GM10847 (cell line): ENCODE measurements around the gene TUBB4A.

Experiments used
- POLR2A ChIP-seq: IDR thresholded peaks from 2 replicates; pipeline ENCODE4 v1.6.1; 2011; ENCODE audit not compliant: insufficient read length; ENCODE audit errors: extremely low read depth

TUBB4A gene

DNA sequence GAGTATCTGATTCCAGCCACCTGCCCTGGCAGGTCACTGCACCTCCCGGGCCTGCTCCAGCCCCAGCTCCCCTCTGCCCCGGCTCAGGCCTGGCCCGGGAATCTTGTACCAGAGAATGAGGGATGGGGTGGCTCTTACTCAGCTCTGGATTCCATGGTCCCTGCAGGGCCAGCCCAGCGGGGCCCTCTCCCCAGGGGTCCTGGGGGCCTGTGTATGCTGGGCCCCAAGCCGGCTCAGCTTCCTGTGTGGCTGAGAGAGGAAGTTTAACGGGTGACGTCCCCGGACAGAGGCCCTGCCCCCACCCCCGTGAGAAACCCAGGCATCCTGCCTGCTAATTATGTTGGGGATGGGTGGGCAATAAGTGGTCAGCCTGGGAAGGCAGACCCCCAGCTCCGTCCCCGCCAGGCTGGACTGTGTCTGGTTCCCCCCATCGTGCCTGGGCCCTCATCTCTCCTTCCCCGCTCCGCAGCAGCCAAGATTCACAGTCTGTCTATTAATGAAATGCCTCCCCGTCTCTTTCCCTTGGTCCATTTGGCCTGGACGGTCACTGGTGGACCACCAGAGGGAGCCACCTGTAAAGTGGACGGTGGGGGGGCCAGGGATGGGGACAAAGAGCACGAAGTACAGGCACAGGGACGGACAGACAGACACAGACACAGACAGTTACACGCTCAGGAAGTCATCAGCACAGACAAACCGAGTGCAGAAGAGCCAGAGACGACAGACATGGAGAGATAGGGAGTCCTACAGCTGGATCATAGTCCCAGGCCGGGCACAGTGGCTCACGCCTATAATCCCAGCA lies 20.4 kb downstream of the TUBB4A start, which contains the start of gene DENND1C:
DENND1C (minus strand) TSS at position 247 of the 802 bp plus-strand sequence; CDS start at position 155, 92 bp downstream.
- TF ChIP-seq POLR2A: peak; percentile 58

DNA sequence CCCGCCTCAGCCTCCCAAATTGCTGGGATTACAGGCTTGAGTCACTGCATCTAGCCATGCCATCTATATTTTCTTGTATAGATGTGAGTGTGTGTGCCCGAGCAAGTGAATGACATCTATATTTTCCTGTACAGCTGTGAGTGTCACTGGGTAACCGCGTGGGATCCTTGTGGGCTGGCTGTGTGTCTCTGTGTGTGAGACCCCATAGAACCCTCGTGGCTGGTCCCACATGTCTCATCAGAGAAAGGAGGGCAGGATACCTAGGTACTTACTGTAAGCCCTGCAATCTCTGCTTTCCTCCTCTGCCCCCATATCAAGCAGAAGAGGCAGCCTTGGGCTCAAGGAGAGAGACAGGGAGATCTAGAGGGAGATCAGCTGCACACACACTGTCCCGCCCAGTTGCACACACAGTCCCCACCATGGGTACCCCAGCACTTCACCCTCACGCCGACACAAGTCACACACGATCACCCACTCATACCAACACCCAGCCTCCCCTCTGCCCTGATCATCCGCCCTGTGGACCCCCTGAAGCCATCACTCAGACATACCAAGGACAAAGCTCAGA lies 21.2 kb downstream of the TUBB4A start:
- TF ChIP-seq POLR2A: no peak

DNA sequence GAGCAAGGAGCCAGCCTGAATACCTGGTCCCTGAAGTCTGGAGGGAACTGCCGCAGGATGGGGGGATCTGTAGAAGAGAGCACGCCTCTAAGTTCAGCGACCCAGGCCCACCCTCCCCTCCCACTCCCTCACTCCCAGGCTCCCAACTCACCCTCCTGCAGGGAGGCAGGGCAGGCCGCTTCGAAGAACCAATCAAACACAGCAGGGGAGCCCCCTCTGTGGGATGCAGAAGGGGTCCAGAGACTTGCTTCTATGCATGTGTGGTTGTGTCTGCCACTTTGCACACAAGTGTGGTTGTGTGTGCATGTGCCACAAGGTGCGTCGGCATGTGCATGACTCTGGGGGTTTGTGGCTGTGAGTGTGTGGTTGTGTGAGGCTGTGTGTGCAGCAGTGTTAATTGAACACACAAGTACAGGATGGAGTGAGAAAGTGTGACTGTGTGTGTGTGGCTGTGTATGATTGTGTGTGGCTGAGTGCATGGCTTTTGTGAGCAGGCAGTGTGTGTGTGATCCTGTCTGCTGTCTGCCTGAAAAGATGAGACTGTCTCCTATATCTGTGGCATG lies 22.2 kb downstream of the TUBB4A start:
- no peak for TF ChIP-seq POLR2A

DNA sequence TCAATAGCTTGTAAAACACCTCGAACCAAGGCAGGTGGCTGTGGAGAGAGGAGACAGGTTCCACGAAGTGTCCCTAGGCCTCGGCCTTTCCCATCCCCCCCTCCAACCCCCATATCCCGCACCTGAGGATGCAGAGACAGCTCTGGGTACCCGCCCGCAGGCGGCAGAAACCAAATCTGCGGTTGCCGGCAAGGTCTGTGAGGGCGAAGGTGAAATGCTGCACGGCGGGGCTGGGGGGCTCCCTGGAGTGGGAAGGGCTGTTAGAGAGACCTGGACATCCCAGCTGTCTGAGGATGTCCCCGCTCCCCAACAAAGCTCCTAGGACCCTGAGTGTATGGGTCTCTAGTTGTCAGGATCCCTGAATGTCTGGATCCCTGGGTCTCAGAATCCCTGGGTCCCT lies 23.3 kb downstream of the TUBB4A start:
- no peak for TF ChIP-seq POLR2A

DNA sequence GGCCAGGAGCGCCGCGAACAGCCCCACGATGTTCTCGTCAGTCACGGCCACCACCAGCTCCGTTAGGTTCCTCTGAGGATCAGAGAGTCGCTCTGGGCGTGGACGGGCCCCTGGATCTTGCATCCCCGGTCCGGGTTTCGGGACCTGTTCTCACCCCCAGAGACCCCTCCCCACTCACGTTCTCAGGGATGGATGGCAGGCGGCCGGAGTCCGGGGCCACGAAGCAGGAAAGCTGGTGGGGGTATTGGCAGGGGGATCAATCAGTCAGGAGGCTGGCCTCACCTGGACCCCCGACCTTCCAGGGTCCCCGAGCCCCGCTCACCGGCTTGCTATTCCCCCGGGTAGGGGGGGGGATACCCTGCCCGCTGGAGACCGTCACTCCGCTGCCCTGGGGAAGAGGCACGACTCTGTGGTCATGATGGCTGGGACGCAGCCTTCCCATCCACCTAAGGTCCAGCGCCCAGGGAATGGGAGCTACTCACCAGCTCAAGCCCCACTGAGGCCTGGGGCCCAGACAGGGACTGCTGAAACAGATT lies 25.1 kb downstream of the TUBB4A start:
- no peak for TF ChIP-seq POLR2A

DNA sequence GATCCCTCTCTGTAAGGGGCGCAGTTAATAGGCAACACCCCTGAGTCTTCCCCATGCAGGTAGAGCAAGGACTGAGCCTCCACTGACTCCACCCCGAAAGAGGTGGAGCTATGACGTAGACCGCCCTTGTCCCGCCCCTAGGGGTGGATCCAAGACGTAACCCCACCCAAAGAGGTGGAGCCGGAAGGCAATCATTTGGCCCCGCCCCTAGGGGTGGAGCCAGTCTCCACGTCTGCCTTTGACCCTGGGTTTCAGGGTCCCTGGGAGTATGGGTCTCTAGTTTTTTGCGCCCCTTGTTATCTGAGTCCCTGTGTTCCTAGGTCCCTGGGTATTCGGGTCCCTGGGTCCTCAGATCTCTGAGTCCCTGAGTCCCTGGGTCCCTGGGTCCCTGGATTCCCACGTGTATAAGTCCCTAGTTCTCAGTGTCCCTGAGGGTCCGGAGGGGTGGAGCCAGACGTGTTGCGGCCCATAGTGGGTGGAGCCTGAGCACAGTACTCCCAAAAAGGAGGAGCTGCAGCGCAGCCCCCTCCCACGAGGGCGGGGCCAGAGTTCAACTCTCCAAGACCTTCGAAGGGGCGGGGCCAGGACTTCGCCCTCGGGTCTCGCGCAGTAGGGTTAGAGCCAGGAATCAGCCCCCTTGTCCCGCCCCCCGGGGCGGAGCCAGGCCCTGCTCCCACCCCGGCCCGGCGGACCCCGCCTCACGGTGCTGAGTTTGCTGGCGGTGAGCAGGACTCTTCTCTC lies 25.8 kb downstream of the TUBB4A start:
- TF ChIP-seq POLR2A: no peak

DNA sequence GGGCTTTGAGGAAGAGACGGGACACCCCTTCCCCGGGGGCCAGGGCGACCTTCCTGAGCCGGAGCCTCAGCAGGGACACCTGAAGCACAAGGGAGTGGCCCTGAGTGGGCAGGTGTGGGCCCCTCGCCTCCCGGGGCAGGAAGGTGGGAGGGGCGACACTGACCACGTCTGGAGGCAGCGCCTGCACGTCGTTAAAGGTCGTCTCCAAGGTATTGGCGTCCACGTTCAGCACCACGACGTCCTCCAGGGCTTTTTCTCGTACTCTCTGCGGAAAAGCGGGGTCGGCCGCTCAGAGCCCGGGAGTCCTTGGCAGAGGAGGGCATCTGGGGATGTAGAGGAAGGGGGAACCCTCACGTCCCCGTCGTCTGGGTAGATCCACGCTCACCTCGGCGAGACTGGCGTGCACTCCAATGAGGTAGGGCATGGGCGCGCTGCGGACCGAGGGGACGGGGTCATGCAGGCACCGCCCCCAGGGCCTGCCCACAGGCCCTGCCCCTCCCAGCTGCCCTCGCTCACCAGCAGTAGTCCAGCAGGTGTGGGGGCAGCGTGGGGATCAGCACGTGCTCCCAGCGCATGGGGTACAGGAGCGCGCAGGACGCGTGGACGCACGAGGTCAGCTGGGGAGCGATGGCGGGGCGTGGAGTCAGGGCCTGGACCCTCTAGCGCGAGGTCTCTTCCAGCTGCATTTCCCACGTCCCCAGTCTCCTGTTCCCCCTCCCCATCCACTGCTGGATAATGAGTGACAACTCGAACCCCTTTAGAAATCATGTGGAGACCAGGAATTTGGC lies 26.6 kb downstream of the TUBB4A start:
- no peak for TF ChIP-seq POLR2A

DNA sequence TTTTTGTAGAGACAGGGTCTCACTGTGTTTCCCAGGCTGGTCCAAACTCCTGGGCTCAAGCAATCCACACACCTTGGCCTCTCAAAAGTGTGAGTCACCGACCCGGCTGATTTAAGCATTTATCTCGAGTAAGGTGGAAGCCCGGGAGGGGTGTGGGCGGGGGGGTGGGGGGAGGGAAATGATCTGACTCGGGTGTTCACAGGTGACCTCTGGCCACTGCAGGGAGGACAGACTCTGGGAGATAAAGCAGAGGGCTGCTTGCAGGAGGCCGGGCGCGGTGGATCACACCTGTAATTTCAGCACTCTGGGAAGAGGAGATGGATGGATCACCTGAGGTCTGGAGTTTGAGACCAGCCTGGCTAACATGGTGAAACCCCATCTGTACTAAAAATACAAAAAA lies 28.5 kb downstream of the TUBB4A start:
- TF ChIP-seq POLR2A: no peak

DNA sequence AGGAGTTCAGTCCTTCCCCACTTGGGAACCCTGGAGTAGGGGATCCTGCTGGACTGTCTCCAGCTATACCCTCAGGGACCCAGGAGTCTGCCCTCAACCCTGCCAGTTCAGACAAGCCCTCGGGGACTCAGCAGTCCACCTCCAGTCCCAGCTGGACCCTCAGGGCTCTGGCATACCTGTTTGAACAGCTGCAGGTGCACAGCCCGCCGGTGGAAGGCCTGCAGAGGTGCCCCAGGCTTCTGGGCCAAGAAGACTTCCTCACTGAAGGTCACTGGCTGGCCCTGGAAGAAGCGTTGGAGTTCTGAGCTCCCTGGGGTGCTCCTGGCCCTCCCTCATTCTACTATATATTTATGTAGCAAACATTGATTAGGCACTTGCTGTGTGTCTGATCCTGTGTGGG lies 29.4 kb downstream of the TUBB4A start:
- TF ChIP-seq POLR2A: no peak

DNA sequence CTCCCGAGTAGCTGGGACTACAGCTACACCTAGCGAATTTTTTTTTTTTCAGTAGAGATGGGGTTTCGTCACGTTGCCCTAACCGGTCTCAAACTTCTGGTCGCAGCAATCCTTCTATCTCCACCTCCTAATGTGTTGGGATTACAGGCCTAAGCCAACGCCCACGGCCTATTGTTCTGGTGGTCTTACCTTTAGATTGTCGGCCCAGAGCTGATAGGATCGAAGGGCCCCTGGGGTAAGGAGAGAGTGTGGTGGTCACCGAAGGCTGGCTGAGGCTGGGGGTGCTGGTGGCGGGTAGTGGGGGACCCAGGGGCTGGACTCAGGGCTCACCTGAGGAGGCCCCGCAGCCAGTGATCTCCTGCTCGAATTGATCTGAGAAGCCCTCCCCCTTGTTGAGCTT lies 31.0 kb downstream of the TUBB4A start:
- no peak for TF ChIP-seq POLR2A

DNA sequence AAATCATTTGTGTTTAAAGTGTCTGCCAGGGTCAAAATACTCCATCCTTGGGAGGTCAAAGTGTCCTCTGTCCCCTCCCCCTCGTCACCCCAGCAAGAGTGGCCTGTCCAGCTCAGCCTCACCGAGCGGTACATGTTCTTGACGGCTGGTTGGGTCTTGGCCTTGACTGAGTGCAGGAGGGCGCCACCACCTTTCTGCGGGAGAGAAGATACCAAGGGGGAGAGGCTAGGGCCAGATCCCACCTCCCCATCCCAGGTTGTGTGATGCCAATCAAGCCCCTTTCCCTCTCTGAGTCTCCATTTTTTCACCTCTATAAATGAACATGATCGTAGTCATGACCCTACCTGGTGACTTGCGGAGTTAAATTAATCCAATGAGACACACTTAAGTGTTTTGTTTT lies 31.9 kb downstream of the TUBB4A start:
- TF ChIP-seq POLR2A: no peak

DNA sequence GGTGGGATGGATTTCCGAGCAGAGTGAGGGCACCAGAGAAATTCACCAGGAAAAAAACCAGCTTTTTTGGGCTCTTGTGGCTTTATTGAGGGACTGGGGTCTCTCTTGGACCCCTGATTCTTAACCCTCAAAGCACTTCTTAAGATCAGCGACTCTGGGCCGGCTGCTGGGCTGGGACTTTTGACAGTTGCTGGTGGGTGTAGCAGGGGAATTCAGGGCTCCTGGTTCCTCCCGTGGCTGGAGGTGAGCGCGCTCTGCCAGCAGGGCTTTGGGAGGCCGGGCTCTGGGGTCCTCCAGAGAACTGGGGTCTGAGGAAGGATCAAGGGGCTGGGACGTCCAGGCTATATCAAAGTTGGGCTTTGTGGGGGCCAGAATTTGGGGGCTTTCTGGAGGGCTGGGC lies 34.7 kb downstream of the TUBB4A start:
- TF ChIP-seq POLR2A: no peak

DNA sequence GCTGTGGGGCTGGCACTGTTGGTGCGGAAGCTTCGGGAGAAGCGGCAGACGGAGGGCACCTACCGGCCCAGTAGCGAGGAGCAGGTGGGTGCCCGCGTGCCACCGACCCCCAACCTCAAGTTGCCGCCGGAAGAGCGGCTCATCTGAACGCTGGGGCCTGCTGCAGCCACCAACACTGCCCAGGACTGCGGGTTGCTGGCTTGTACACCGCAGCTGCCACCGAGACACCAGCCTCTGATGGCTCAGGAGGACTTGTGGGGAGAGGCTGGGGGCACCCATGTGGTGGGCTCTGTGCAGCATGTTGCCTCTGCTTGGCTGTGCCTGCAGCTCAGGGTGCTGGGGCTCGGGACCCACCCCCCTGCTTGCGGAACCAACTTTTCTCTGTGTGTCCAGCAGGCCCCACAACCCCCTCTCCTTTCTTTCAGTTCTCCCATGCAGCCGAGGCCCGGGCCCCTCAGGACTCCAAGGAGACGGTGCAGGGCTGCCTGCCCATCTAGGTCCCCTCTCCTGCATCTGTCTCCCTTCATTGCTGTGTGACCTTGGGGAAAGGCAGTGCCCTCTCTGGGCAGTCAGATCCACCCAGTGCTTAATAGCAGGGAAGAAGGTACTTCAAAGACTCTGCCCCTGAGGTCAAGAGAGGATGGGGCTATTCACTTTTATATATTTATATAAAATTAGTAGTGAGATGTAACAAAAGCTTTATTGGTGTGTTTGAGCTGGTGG lies 35.4 kb downstream of the TUBB4A start:
- TF ChIP-seq POLR2A: no peak

DNA sequence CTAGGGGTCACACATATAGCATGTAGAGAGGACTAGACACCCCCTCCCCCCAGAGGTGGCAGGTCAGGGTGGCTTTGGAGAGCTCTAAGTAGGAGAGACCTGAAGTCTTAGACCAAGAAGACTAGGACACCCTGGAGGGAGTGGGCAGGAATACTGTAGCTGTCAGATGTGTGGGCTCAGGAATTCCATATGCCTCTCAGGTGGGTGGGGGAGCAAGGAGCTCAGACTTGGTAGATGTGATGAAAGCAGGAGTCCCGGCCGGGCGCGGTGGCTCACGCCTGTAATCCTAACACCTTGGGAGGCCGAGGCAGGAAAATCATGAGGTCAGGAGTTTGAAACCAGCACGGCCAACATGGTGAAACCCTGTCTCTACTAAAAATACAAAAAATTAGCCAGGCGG lies 36.4 kb downstream of the TUBB4A start:
- no peak for TF ChIP-seq POLR2A
